GM12891 (cell line): ENCODE results near the gene VPS16.

Experiments
- POLR2A ChIP-seq: IDR thresholded peaks from 2 replicates; pipeline ENCODE4 v1.6.1; 2011; ENCODE audit warnings: low read depth, low read length, control low read depth
- POLR2AphosphoS5 ChIP-seq: IDR thresholded peaks from 2 replicates; pipeline ENCODE4 v1.6.1; 2011; ENCODE audit warnings: low read depth, low read length, control low read depth
- TAF1 ChIP-seq: IDR thresholded peaks from 2 replicates; pipeline ENCODE4 v1.6.1; 2011; ENCODE audit warnings: low read depth, low read length, control low read depth

DNA sequence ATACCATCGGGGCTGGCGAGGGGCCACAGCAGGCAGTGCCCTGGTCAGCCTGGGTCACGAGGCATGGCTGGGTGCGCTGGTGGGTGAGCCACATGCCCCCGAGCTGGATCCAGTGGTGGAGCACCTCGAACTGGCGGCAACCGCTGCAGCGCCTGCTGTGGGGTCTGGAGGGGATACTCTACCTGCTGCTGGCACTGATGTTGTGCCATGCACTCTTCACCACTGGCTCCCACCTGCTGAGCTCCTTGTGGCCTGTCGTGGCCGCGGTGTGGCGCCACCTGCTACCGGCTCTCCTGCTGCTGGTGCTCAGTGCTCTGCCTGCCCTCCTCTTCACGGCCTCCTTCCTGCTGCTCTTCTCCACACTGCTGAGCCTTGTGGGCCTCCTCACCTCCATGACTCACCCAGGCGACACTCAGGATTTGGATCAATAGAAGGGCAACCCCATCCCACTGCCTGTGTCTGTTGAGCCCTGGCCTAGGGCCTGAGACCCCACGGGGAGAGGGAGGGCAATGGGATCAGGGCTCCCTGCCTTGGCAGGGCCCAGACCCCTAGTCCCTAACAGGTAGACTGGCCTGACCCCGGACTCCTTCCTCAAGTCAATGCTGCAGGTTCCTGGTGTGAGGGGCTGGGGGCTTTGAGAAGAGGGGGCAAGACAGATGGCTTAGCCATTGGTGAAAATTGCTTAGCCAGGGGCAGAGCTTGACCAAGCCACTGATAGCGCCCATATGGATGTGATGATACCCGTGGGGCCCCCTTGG, 23.8 kb upstream of the VPS16 start:
- TF ChIP-seq TAF1 (no peak), POLR2AphosphoS5 (no peak), POLR2A (no peak)
